Measurements from ENCODE around the gene ADM2. TPM values are rescaled to one million over a fixed set of nuclear protein-coding genes. Genes with fewer than 3 reads are reported as not detected.

The ADM2 gene
- total RNA-seq, 1 donor = 2.6 TPM

DNA sequence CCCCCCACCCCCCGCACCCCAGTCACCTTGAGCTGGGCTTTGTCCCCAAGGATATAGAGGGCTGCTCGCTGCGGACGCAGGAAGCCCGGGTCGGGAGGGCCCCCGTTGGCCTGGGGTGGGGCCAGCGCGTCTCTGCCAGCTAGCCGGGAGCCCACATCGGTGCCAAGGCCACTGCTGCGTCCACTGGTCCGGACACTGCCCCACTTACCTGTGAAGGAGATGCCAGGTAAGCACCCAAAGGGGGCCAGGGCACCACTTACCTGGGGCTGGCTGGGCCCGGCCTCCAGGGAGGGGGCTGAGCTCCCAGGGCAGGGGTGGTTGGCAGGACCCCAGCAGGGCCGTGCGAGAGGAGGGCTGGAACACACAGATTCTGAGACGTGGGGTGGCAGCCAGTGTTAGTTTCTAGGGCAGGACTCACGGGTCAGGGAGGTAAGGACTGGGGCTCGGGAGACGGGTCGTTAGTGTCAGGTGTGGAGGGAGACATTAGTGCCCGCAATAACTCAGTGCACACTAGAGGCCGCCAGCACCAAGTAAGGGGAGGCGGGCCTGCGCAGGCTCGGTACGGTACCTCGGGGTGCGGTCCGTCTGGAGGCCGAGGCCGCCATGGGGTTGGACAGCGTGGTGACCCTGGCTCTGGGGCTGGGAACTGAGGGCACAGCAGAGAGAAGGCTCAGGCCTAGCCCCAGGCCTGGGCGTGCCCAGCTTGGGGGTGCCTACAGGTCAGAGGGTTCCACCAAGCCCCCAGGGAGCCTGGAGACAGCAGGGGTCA lies 24.7 kb upstream of the ADM2 start:
- no peak for DNase-seq (ENCODE audit: low read depth)
- TF ChIP-seq, protein P1, sequence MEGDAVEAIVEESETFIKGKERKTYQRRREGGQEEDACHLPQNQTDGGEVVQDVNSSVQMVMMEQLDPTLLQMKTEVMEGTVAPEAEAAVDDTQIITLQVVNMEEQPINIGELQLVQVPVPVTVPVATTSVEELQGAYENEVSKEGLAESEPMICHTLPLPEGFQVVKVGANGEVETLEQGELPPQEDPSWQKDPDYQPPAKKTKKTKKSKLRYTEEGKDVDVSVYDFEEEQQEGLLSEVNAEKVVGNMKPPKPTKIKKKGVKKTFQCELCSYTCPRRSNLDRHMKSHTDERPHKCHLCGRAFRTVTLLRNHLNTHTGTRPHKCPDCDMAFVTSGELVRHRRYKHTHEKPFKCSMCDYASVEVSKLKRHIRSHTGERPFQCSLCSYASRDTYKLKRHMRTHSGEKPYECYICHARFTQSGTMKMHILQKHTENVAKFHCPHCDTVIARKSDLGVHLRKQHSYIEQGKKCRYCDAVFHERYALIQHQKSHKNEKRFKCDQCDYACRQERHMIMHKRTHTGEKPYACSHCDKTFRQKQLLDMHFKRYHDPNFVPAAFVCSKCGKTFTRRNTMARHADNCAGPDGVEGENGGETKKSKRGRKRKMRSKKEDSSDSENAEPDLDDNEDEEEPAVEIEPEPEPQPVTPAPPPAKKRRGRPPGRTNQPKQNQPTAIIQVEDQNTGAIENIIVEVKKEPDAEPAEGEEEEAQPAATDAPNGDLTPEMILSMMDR (IDR thresholded peaks at IDR 0.05; ENCODE audit: insufficient read depth, low read depth, low read length) = peak; percentile 35
- H3K4me3 ChIP-seq (ENCODE audit: low read depth, low read length) = no peak overlapping the region

DNA sequence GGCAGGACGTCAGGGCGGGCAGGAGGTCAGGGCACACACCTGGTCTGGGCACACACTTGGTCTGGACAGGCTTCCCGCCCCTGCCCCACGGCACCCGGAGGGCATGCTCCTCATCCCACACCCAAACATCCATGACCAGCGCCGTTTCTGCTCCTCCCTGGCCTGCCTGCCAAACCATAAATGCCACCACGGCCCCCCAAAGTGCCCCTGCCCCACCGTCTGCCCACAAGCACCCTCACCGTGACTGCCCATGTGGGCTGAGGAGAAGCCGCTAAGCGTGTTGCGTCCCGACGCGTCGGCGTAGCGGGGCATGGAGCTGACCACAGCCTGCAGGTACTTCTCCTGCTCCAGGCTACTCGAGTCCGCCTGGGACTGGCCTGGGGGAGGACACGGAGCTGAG lies 22.3 kb upstream of the ADM2 start:
- TF ChIP-seq, protein P1 (IDR thresholded peaks at IDR 0.05; ENCODE audit: insufficient read depth, low read depth, low read length) = no peak
- H3K4me3 ChIP-seq (ENCODE audit: low read depth, low read length) = no peak overlapping the region
- DNase-seq (ENCODE audit: low read depth) = no peak

DNA sequence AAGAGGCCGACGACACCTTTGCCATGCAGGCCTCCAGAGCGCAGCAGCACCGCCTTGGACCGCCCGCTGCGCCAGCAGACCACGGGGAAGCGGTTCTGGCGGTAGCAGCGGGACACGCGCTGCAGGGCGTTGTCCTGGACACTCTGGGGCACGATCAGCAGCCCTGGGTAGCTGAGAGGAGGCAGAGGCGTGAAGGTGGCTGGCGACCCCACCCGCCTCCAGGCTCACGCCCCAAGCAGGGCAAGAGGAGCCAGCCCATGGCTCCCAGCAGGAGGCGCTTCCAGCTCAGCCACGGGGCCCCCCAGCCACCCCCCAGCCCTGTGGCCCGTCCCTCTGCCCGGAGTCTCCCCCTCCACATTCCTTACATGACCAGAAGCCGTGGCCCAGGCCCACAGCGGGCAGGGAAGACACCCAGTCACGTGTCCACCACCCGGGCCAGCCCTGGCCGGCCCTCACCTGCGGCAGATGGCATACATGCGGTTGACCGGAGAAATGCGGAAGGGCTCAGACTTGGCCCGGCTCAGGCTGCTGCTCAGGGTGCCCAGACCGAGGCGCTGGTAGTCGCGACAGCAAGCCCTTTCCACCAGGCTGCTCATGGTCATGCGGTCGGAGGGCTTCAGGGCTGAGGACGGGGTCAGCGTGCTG lies 21.7 kb upstream of the ADM2 start:
- no peak for DNase-seq (ENCODE audit: low read depth)
- TF ChIP-seq, protein P1 (IDR thresholded peaks at IDR 0.05; ENCODE audit: insufficient read depth, low read depth, low read length) = no peak
- H3K4me3 ChIP-seq (ENCODE audit: low read depth, low read length) = no peak overlapping the region

DNA sequence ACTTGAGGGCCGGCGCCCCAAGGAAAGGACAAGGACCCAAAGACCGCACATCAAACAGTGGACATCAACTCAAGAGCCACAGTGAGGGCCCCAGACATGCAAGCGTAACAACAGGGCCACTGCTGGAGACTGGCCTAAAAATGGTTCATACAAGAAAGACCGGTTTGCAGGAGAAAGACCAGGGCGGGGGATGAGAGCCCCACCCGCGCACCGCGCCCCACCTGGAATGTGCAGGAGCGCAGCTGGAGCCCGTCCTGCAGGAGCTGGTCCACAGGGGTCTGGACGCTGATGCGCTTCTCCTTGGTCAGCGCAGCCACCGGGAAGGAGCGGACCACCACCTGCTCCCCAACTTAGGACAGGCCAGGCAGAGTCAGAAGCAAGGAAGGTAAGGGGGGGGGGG lies 20.4 kb upstream of the ADM2 start:
- TF ChIP-seq, protein P1 (IDR thresholded peaks at IDR 0.05; ENCODE audit: insufficient read depth, low read depth, low read length) = no peak
- H3K4me3 ChIP-seq (ENCODE audit: low read depth, low read length) = no peak overlapping the region

DNA sequence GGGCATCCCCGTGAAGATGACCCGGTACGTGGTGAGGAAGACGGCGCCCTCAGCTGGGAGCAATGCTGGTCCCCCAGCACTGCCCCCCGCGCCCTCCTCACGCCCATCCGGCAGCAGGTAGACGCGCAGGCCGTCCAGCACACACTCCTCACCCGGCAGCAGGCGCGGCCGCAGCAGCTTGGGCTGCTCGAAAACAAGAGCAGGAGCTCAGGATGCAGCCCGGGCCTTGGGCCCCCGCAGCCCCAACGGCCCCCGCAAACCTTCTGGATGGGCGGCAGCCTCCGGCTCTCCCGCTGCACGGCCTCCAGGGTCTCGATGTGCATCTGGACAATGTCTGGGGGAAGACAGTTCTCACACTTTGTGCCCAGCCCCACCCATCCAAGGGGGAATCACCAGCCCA lies 19.8 kb upstream of the ADM2 start:
- TF ChIP-seq, protein P1 (IDR thresholded peaks at IDR 0.05; ENCODE audit: insufficient read depth, low read depth, low read length) = no peak
- H3K4me3 ChIP-seq (ENCODE audit: low read depth, low read length) = no peak overlapping the region
- no peak for DNase-seq (ENCODE audit: low read depth)

More for the DNA sequence above, 20.4 kb upstream of the ADM2 start:
- no peak for DNase-seq (ENCODE audit: low read depth)

DNA sequence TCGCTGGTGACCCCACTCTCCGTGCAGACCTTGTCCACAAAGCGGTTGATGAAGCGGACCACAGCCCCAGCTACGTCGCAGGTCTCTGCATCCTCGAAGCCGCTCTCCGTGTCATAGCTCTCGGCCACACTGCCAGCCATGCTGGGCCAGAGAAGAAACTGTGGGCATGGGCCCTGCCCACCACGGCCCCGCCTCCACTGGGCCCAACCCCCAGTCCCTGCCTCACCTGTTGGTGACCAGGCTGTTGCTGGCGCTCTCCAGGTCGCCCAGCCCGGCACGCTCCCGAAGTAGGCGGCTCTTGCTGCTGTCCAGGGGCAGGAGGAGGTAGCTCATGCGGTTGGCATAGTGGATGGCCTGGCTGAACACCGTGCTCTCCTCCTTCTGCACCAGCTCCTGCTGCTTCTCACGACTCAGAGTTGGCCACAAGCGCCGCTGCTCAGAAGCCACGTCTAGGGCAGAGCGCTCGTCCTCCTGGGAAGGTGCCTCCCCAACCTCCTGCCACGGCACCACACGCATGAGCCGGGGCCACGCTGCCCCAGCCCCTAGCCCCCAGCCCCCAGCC lies 19.3 kb upstream of the ADM2 start:
- TF ChIP-seq, protein P1 (IDR thresholded peaks at IDR 0.05; ENCODE audit: insufficient read depth, low read depth, low read length) = no peak
- no peak overlapping the region for H3K4me3 ChIP-seq (ENCODE audit: low read depth, low read length)
- no peak for DNase-seq (ENCODE audit: low read depth)

Data from fibroblast of villous mesenchyme (primary cell).